H9 (cell line): ENCODE data around the gene JAKMIP1. TPM values are rescaled to one million over a fixed set of nuclear protein-coding genes. Genes with fewer than 3 reads are reported as not detected.
A peak's percentile ranks its signal among the peaks of the same experiment; 100 is the strongest.

ENCODE experiments used
- DNase-seq: peaks from one replicate; pipeline ENCODE4 v3.0.0-alpha.2; 2017
- H2AFZ ChIP-seq: one replicate; pipeline ENCODE4 v1.6.1; 2013; ENCODE audit warnings: mild to moderate bottlenecking, low read length, control low read depth, moderate library complexity
- H2AK5ac ChIP-seq: 2 replicates; pipeline ENCODE4 v1.6.1; 2013; ENCODE audit warnings: low read length, control low read depth, mixed read lengths; ENCODE audit not compliant: insufficient read length
- H2BK120ac ChIP-seq: one replicate; pipeline ENCODE4 v1.6.1; 2013; ENCODE audit warnings: low read depth, mild to moderate bottlenecking, low read length, control low read depth, inconsistent platforms; ENCODE audit not compliant: poor library complexity, severe bottlenecking
- H2BK12ac ChIP-seq: 2 replicates; pipeline ENCODE4 v1.6.1; 2013; ENCODE audit warnings: low read length, control low read depth, mixed read lengths, low read depth; ENCODE audit not compliant: insufficient read length
- H2BK15ac ChIP-seq: 2 replicates; pipeline ENCODE4 v1.6.1; 2013; ENCODE audit warnings: low read depth, low read length, control low read depth
- H2BK20ac ChIP-seq: one replicate; pipeline ENCODE4 v1.6.1; 2013; ENCODE audit warnings: low read depth, mild to moderate bottlenecking, low read length, control low read depth, inconsistent platforms; ENCODE audit not compliant: poor library complexity, severe bottlenecking
- H2BK5ac ChIP-seq: 2 replicates; pipeline ENCODE4 v1.6.1; 2013; ENCODE audit warnings: low read length, control low read depth, mixed read lengths; ENCODE audit not compliant: insufficient read length
- H3K14ac ChIP-seq: 2 replicates; pipeline ENCODE4 v1.6.1; 2013; ENCODE audit warnings: low read length, control low read depth; ENCODE audit not compliant: insufficient read depth
- H3K18ac ChIP-seq: 2 replicates; pipeline ENCODE4 v1.6.1; 2013; ENCODE audit warnings: low read depth, mild to moderate bottlenecking, mixed read lengths, low read length, control low read depth; ENCODE audit not compliant: insufficient read length
- H3K23ac ChIP-seq: 2 replicates; pipeline ENCODE4 v1.6.1; 2013; ENCODE audit warnings: low read length, control low read depth, mixed read lengths, low read depth; ENCODE audit not compliant: insufficient read length
- H3K23me2 ChIP-seq: 2 replicates; pipeline ENCODE4 v1.6.1; 2013; ENCODE audit warnings: low read depth, mild to moderate bottlenecking, mixed read lengths, low read length, control low read depth; ENCODE audit not compliant: insufficient read length, poor library complexity, severe bottlenecking
- H3K27ac ChIP-seq: 2 replicates; pipeline ENCODE4 v1.5.1; 2013; ENCODE audit warnings: low read length, control low read depth, mixed read lengths, low read depth; ENCODE audit not compliant: insufficient read length
- H3K27me3 ChIP-seq: 2 replicates; pipeline ENCODE4 v1.6.1; 2013; ENCODE audit warnings: low read length, control low read depth, inconsistent platforms; ENCODE audit not compliant: insufficient read depth
- H3K4ac ChIP-seq: 2 replicates; pipeline ENCODE4 v1.6.1; 2013; ENCODE audit warnings: low read depth, mild to moderate bottlenecking, control low read depth, inconsistent platforms, low read length, moderate library complexity
- H3K4me1 ChIP-seq: 2 replicates; pipeline ENCODE4 v1.6.1; 2013; ENCODE audit warnings: low read length, control low read depth, inconsistent platforms; ENCODE audit not compliant: insufficient read depth
- H3K4me2 ChIP-seq: 2 replicates; pipeline ENCODE4 v1.6.1; 2013; ENCODE audit warnings: low read length, control low read depth, mixed read lengths; ENCODE audit not compliant: insufficient read length, insufficient read depth
- H3K56ac ChIP-seq: 2 replicates; pipeline ENCODE4 v1.6.1; 2013; ENCODE audit warnings: low read depth, mild to moderate bottlenecking, mixed read lengths, low read length, control low read depth; ENCODE audit not compliant: insufficient read length
- H3K79me1 ChIP-seq: 2 replicates; pipeline ENCODE4 v1.6.1; 2013; ENCODE audit warnings: low read depth, mild to moderate bottlenecking, moderate library complexity, low read length, control low read depth, inconsistent platforms; ENCODE audit not compliant: insufficient read depth, poor library complexity, severe bottlenecking
- H3K79me2 ChIP-seq: 2 replicates; pipeline ENCODE4 v1.6.1; 2013; ENCODE audit warnings: low read length, control low read depth, inconsistent platforms; ENCODE audit not compliant: insufficient read depth
- H3K9ac ChIP-seq: 2 replicates; pipeline ENCODE4 v1.6.1; 2013; ENCODE audit warnings: low read length, control low read depth, mixed read lengths; ENCODE audit not compliant: insufficient read length; ENCODE audit errors: extremely low read depth
- H3K9me3 ChIP-seq: one replicate; pipeline ENCODE4 v1.6.1; 2013; ENCODE audit warnings: low read depth, low read length, inconsistent platforms; ENCODE audit not compliant: control insufficient read depth
- H3T11ph ChIP-seq: one replicate; pipeline ENCODE4 v1.6.1; 2013; ENCODE audit warnings: mild to moderate bottlenecking, low read length, control low read depth, inconsistent platforms
- H4K20me1 ChIP-seq: one replicate; pipeline ENCODE4 v1.6.1; 2013; ENCODE audit not compliant: control insufficient read depth, insufficient read length, insufficient read depth
- H4K5ac ChIP-seq: 2 replicates; pipeline ENCODE4 v1.6.1; 2013; ENCODE audit warnings: low read depth, mild to moderate bottlenecking, mixed read lengths, low read length, control low read depth; ENCODE audit not compliant: insufficient read length
- H4K8ac ChIP-seq: replicated peaks from 2 replicates; pipeline ENCODE4 v1.6.1; 2013; ENCODE audit warnings: low read length, control low read depth, mixed read lengths, low read depth; ENCODE audit not compliant: insufficient read length
- H4K91ac ChIP-seq: 2 replicates; pipeline ENCODE4 v1.6.1; 2013; ENCODE audit warnings: low read depth, mild to moderate bottlenecking, moderate library complexity, mixed read lengths, low read length, control low read depth; ENCODE audit not compliant: insufficient read length
- H3K27ac Mint-ChIP-seq, 3 experiments: 2 replicates in 2 of 3; 3 replicates in 1 of 3; pipeline ENCODE4 v1.8.0; 2020 to 2021; ENCODE audit warnings: mixed read lengths in 3 of 3, mild to moderate bottlenecking in 1 of 3, moderate library complexity in 1 of 3
- H3K27me3 Mint-ChIP-seq: 2 replicates; pipeline ENCODE4 v1.8.0; 2021; ENCODE audit warnings: low read depth, mild to moderate bottlenecking, moderate library complexity, mixed read lengths
- H3K36me3 Mint-ChIP-seq, 3 experiments: 2 replicates in 2 of 3; 3 replicates in 1 of 3; pipeline ENCODE4 v1.8.0; 2020 to 2021; ENCODE audit warnings: low read depth in 3 of 3, mixed read lengths in 3 of 3; ENCODE audit not compliant: insufficient read depth in 1 of 3
- H3K4me1 Mint-ChIP-seq, 2 experiments: 2 replicates each; pipeline ENCODE4 v1.8.0; 2020; ENCODE audit warnings: mixed read lengths in 2 of 2
- H3K4me3 Mint-ChIP-seq, 2 experiments: 2 replicates in 1 of 2; 3 replicates in 1 of 2; pipeline ENCODE4 v1.8.0; 2020 to 2021; ENCODE audit warnings: mild to moderate bottlenecking in 2 of 2, mixed read lengths in 2 of 2, moderate library complexity in 1 of 2
- H3K9me3 Mint-ChIP-seq, 2 experiments: 2 replicates in 1 of 2; 3 replicates in 1 of 2; pipeline ENCODE4 v1.8.0; 2020; ENCODE audit warnings: mild to moderate bottlenecking in 2 of 2, mixed read lengths in 2 of 2, moderate library complexity in 1 of 2
- WGBS: extraction: QIAGEN DNeasy Blood & Tissue Kit; methylation state at CpG from one replicate; pipeline ENCODE4 v1.1.7; 2013; ENCODE audit warnings: missing lambda C conversion rate, low lambda C conversion rate, mixed read lengths; ENCODE audit not compliant: insufficient read length; ENCODE audit errors: extremely low coverage; 5-methylcytosine and 5-hydroxymethylcytosine counted together
- total RNA-seq: library from RNA; stranded (reverse); gene quantifications from 2 replicates; pipeline ENCODE4 v1.2.1, GENCODE V29; 2021
- TF ChIP-seq, protein P1 (sequence below): fragments of 200-600 bp; sonication (generic); conservative IDR thresholded peaks from 3 replicates; pipeline ENCODE4 v1.8.0; 2021; ENCODE audit warnings: antibody characterized with exemption, mild to moderate bottlenecking

JAKMIP1 gene
- total RNA-seq, 1 experiment from 2014 or later = 1.5 TPM

DNA sequence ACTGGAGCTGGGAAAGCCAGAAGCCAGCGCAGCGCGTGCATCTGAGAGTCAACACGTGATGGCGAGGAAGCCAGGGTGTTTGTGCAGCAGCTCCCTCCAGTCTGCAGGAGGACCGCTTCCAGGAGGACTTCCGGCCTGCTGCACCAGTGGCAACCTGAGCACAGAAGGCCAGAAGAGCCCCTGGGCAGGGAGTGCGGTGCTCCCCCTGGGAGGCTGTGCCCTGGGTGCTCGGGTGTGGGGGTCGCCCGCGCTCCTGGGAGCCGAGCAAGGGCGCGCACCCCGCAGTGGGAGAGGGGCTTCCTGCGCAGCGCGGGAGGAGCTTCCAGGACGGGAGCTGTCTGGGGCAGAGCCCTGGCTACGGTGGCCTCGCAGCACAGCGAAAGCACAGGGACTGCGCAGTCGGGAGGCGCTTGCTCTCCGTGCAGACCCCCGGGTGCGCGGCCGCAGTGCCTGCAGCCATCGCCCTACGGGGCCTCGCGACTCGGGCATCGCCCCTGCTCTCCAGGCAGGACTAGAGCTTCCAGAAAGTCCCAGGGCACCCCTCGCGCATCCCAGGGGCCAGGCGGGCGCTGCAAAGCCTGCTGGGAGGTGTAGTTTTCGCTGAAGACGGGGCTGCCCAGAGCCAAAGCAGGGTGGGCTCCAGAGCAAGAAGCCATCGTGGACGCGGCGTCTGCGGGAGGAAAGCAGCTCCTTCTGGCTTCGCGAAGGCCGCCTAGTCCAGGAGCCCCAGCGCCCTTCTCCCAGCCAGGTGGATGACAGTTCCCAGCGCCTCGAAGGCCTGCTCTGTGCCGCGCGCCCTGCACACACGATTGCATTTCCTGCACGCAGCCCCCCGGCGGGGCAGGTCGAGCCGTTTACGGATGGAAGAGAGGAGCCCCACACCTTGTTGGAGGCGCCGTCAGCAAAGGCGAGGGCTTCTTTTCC is 45.2 kb upstream of the JAKMIP1 start:
- H3K9me3 ChIP-seq = no peaks in the 10 kb centered on the region
- peak; percentile 85 for DNase-seq
- no peaks in the 10 kb centered on the region; the same call in 1 of the 2 replicates for H3K27me3 ChIP-seq

More for the DNA sequence above, 45.2 kb upstream of the JAKMIP1 start:
- Mint-ChIP-seq H3K27me3 (peaks cover 13% of the 10 kb centered on the region), H3K4me3 (no peak overlapping the region), H3K4me1 (peaks cover 11 to 13% of the 10 kb centered on the region in 2 experiments), H3K27ac (no peak overlapping the region; a peak in 1 of 7 replicates), H3K9me3 (peaks cover 12 to 14% of the 10 kb centered on the region in 2 experiments; a peak in 4 of 5 replicates), H3K36me3 (peaks cover 0 to 3% (median 2%) of the 10 kb centered on the region in 3 experiments; a peak in 2 of 7 replicates)
- H3K9ac ChIP-seq = no peak overlapping the region
- no peak overlapping the region for H2BK5ac ChIP-seq
- H3K14ac ChIP-seq = no peak overlapping the region
- peak overlapping the region; percentile 8 for H3K4me2 ChIP-seq
- TF ChIP-seq, protein P1, sequence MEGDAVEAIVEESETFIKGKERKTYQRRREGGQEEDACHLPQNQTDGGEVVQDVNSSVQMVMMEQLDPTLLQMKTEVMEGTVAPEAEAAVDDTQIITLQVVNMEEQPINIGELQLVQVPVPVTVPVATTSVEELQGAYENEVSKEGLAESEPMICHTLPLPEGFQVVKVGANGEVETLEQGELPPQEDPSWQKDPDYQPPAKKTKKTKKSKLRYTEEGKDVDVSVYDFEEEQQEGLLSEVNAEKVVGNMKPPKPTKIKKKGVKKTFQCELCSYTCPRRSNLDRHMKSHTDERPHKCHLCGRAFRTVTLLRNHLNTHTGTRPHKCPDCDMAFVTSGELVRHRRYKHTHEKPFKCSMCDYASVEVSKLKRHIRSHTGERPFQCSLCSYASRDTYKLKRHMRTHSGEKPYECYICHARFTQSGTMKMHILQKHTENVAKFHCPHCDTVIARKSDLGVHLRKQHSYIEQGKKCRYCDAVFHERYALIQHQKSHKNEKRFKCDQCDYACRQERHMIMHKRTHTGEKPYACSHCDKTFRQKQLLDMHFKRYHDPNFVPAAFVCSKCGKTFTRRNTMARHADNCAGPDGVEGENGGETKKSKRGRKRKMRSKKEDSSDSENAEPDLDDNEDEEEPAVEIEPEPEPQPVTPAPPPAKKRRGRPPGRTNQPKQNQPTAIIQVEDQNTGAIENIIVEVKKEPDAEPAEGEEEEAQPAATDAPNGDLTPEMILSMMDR = no peak
- no peak overlapping the region for H2BK120ac ChIP-seq
- H3K23ac ChIP-seq = no peak overlapping the region
- no peak overlapping the region for H2AFZ ChIP-seq
- H4K8ac ChIP-seq = no peak overlapping the region
- peaks cover 3% of the 10 kb centered on the region for H3K23me2 ChIP-seq
- no peaks in the 10 kb centered on the region for H3K79me2 ChIP-seq
- H3K79me1 ChIP-seq = no peaks in the 10 kb centered on the region
- no peak overlapping the region for H2BK15ac ChIP-seq
- H4K5ac ChIP-seq = no peak overlapping the region
- no CpG with 5 or more reads among the region's 67 CpGs for WGBS
- H3K4ac ChIP-seq = no peak overlapping the region
- H2BK12ac ChIP-seq = no peak overlapping the region
- no peak overlapping the region for H2AK5ac ChIP-seq
- no peak overlapping the region for H3K56ac ChIP-seq
- no peaks in the 10 kb centered on the region for H4K20me1 ChIP-seq
- no peak overlapping the region for H3T11ph ChIP-seq
- no peak overlapping the region for H3K18ac ChIP-seq
- H4K91ac ChIP-seq = no peak overlapping the region
- H3K4me1 ChIP-seq = no peaks in the 10 kb centered on the region
- H2BK20ac ChIP-seq = no peak overlapping the region
- no peak overlapping the region for H3K27ac ChIP-seq
